Stimulated activated CD4-positive, alpha-beta T cell treated with anti-CD3 and anti-CD28 coated beads, Interleukin-12 subunit alpha, Interleukin-12 subunit beta, amount 100 ng/mL, for 4 hours (primary cell): ENCODE data around the gene AOPEP.
"Not testable (repeated sequence)": the region's sequence is repeated elsewhere in the genome, so short reads cannot be mapped to it uniquely, and the experiment has no call there.

ENCODE experiments used
- DNase-seq: peaks from one replicate; pipeline ENCODE4 v3.0.0-alpha.2; 2020

The AOPEP gene

DNA sequence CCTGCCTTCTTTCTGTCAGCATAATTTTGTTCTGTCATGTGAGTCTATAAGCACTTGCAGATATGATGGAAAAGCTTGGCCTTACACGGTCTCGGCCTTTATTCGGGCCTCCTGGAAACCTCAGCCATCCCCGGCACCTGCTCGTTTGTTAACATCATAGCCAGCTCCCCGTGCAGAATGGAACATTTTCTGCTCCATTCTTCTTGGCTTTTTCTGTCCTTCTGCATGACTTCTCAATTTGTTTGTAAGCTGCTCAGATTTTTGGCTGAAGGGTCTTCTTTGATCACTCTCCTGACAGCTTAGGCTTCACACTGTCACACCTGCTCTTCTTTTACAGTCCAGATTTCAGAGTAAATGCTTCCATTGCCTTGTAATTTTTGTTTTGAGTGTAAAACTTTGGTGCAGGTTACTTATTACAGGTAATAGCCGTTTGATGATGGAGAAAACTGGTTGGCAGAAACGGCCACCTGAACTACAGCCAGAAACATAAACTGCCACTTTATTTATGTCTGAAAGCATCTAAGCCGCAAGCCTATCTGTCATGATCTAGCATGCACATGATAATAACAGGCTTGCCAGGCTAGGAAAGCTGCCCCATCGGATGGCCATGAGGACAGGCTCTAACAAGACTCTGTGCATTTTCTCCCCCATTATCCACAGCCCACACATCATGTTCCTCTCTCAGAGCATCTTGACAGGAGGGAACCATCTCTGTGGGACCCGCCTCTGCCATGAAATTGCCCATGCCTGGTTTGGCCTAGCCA, 197.0 kb downstream of the AOPEP start:
- DNase-seq = no peak

DNA sequence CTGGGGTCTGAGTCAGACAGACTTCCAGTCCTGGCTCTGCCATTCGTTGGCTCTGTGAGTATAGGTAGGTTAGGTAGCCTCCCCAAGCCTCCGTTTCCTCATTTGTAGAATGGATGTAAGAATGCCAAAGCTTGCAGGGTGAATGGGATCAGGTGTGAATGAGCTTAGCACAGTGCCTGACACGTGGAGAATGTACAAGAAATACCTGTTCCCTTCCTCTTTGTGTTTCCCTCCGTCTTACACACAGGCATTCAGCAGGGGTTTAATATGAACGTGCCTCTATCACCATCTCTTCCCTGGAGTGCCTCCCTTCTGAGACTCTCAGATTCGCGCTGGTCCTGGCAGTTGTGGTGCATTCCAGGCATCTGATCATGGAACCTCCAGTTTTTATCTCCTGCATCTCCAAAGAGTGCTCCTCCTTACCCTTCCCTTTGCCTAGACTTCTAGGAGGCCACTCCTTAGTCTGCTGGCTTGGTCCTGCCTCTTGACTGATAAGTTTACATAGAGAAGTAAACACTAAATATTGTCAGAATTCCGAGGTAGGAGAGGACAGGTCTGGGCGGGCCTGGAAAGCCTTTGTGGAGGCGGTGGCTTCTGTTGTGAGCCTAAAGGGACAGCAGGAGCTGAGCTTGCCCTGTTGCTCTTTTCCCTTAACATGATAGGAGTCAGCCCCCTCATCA, 199.4 kb downstream of the AOPEP start:
- DNase-seq = no peak

DNA sequence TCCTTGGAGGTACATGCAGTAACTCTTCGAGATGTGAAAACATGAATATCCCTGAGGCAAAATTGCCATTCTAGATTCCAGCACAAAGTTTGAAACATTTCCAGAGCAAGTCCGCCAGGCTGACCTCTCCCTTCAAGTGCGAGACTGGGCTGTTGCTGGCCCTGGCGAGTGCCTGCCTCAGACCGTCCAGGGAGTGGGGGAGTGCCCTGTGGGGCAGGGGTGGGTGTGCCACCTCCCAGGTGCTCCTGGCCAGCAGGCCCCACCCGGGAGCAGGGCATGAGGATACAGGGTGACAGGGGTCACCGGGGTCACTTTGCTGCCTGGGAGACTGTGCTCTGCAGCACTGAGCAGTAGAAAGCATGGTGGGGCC, 199.9 kb downstream of the AOPEP start:
- no peak for DNase-seq

DNA sequence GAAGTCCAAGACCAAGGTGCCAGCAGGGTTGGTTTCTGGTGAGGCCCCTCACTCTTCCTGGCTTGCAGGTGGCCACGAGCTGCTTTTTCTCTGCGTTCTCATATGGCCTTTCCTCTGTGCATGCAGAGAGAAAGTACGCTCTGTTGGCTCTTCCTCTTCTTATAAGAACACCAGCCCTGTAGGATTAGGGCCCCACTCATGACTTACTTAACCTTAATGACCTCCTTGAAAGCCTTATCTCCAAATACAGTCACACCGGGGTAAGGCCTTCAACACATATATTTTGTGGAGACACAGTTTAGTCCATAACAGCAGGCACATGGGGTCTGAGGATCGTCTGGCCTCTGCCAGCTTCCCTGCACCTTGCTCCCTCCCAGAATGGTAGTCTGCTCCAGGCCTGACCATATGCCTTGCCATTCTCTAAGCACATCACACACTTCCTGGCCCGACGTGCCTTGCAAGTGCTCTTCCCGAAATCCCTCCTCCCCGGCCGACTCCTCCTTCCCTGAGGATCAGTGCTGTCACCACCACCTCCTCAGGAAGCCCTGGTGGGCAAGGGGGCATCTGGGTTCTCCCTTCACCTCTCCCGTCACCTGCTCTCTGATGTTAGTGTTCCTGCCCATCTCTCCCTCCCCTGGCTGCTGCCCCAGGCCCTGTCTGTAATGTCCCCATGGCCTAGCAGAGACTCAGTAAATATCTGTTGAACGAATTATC, 200.7 kb downstream of the AOPEP start:
- no peak for DNase-seq

DNA sequence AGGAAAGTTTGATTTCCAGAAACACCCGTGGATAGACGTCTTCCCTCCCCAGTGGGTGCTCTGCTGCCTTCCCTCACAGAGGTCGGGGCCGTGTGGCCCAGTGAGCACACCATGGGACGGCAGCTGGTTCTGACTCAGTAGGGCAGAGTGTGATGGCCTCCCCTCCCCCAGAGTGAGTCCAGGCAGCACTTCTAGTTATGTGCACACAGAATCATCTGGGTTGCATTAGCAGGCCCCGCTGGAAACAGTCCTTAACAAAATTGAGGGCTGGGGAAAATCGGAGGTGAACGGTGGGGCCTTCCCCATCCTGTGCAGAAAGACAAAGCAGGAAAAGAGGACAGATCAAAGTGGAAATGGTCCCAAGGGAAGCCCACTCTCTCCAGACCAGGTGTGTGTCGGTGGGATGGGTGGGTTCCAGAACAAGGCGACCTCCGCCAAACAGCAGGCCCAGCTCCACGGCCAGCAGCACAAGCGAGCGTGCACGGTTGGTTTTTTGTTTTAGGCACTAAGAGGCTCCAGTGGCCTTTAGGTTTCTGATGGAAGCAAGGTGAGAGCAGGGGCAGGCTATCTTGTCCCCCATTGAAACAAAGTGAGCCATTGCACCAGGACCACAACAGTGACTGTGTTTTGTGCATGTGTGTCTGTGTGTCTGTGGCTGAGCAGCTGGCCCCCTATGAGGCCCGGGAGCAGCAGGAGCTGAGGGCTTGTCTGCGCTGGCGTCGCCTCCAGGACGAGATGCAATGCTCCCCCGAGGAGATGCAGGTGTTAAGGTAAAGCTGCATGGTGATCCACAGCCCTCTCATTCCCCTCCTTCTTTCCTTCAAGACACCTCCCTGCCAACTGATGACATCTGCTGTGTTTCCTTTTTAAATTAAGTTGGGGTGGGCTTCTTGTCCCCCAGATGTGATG, 201.5 kb downstream of the AOPEP start:
- no peak for DNase-seq

DNA sequence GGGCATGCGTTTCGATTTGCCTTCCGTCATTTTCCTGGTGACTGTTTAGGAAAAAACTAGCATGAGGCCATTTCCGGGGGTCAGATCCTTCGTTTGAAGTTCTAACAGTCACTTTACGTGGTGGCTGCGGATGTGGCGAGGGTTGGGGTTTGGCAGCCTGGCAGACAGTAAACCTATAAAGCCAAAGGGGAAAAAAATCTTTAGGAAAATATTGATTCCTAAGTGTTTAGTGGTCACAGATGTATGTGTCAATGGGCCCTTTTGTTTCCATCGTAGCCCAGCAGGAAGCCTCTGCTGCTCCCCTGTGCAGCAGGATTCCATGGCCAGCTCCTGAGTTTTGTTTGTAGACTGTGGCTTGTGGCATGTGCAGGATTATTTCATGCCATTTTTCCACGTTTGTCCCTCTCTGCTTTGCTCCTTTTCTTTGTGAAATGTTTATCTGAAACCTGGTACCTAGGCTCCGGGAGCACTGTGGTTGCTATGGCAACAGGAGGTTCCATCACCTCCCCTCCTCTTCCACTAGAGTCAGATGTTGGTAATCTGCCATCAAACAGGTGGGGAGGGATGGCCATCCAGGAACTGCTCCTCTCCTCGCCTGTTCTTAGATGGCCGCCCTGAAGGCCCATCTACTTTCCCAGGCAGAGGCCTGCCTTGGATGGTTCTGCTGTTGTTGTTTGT, 202.3 kb downstream of the AOPEP start:
- DNase-seq = no peak

DNA sequence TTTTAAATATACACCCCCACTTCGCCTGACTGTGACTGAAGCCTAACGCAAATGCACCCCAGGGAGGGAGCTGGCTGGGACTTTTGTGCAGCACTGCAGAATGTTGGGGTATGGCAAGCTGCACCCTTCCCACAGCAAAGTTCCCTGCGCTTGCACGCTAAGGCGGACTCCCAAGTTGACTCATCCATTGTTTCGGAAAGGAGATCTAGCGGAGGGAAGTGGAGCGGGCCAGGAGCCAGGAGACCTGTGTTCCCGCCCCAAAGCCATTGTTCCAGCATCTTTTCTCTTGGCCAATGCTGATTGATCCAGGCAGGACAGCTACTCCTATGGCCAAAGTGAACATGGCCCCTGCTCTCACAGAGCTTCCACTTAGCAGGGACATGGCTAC, 202.9 kb downstream of the AOPEP start:
- DNase-seq = no peak

DNA sequence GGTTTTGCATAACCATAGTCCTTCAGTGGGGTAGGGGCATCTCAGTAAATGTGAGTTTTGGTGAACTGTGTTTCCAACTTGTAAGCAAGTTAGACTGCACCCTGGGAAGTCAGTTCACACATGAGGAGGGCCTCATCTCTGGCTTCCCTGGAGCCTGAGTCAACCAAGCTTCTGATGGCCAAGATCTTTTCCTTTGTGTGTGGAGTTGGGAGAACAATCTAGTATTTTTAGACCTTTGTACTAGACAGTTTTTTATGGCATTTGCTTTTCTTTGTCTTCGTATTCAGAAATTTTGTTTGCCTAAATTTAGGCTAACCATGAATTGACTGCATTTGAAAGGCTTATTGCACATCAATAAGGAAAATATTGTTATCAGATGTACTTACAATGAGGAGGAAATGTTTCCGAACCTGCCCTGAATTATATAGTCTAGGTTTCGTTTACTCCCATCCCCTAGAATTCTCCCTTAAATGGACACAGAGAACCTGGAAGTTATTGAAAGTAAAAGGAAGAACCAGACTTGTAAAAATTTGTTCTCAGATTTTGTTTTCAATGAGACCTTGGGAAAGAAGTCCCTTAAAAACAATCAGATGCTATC, 204.6 kb downstream of the AOPEP start:
- DNase-seq = no peak

DNA sequence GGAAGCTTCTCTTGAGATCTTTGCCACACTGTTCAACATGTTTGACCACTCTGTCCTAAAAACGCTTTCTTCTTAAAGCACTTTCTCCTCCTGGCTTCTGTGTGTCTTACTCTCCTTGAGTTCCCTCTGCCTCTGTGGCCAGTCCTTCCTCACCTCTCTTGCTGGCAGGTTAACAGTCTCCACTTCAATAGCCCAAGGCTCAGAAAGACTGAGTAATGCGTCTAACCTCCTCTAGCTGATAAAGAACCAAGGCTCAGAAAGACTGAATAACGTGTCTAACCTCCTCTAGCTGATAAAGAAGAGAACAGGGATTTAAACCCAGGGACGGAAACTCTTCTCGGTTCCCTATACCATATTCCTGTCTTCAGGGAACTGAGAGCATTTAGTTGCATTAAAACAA, 205.2 kb downstream of the AOPEP start:
- no peak for DNase-seq

DNA sequence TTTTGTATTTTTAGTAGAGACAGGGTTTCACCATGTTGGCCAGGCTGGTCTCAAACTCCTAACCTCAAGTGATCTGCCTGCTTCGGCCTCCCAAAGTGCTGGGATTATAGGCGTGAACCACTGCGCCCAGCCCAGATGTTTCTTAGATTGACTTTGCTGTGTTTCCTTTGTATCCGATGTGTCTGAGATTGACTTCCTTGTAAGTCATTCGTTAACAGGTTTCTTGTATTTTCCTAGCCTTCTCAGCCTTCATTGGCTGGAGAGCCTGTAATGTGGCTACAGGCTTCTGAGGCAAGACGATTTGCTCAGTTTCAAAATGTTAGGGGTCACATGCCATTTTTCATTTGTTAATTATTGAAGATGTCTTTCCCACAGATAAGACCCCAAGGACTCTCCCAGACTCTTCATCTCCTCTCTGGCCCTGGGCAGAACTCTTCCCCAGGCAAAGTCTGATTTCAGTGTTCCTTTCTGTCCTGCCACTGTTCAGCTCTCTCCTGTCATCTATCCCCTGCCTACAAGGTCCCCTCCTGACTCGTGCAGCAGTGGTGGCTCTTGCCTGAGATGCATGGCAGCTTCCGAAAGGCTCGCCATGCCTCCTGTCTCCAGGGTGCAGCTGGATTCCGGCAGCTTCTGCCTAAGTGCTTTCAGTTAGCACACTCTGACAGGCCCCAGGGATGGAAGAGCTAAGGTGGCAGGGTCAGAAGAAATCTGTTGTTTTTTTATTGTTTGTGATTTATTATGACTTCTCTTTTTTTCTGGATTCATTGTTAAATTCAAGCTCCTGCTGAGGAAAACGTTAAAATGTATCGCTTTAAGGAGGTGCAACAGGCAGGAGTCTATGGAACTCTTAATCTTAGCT, 206.4 kb downstream of the AOPEP start:
- no peak for DNase-seq

DNA sequence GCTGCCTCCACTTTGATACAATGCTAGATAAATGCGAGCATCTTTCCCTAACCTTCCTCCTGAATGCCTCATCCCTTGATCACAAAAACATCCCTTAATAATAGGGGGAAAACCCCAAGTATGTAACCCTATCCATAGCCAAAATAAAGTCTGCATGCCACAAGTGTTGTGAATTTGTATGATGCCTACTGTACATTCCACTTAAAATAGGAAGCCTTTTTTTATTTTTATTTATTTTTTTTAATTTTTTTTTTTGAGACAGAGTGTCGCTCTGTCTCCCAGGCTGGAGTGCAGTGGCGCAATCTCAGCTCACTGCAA, 207.0 kb downstream of the AOPEP start:
- DNase-seq = no peak

DNA sequence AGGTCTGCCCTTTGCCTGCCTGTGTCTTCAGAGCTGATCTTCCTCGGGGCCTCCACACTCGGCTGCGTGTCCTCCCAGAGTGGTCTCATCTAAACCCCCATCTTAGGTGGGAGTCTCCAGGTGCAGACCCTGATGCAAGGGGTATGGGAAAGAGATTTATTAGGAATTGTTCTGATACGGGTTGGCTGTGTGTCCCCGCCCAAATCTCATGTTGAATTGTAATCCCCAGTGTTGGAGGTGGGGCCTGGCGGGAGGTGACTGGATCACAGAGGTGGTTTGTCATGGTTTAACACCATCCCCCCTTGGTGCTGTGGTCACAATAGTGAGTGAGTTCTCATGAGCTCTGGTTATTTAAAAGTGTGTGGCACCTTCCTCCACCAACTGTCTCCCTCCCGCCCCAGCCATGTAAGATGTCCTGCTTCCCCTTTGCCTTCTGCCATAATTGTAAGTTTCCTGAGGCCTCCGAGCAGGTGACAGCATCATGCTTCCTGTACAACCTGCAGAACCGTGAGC, 208.4 kb downstream of the AOPEP start:
- no peak for DNase-seq

DNA sequence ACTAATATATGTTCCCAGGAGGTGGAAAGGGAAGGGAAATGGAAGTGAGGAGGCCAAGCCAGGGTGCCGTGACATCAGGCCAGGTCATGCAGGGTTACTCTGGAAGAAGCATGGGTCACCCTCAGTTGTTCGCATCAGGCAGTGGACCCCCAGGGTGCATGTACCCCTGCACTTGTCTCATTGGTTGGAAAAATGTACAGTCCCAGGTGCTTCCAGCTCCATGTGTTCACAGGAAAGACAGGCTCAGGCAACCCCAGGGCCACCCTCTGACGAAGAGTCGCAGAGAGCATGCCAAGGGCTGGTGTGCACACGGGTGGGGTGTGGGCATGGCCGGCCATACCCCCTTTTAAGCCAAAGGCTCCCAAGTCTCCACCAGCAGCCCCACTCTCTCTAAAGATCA, 208.9 kb downstream of the AOPEP start:
- no peak for DNase-seq

DNA sequence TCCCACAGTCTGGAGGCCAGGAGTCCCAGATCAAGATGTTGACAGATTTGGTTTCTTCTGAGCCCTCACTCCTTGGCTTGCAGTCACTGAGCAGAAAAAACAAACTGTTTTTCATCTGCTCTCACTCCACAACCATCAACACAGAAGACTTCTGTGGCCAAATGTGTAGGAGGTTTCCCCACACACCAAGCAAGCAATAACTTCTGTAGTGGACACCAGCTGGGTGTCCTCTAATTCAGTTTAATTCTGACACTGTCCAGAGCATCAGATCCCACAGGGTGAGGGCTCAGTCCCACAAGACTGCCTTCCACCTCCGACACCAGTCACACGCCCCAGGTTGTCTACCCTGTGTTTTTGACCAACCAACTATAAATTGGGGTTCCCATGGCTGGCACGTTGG, 209.9 kb downstream of the AOPEP start:
- no peak for DNase-seq

DNA sequence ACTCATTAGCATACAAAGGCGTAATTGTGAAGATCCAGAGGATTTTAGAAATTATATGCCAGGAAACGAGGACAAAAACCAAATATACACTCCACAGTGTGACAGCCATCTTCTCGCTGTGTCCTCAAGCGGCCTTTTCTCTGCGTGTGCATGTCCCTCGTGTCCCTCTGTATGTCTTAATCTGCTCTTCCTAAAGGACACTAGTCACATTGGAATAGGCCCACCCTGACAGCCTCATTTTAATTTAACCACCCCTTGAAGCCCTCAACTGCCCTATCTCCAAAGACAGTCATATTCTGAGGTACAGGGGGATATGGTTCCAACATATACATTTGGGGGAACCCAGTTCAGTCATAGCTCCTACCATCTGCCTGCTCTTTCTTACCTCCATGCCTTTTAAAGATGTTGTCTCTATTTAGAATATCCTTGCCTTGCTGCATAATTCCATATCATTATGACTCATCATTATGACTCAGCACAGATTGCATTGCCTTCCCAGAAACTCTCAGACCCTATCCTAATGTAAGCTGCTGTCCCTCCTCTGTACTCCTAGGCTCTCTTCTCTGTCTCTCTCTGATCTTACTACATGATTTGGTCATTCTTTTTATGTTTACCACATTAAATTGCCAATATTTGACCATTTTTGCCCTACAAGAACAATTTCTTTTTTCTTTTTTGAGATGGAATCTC, 210.9 kb downstream of the AOPEP start:
- DNase-seq = no peak

DNA sequence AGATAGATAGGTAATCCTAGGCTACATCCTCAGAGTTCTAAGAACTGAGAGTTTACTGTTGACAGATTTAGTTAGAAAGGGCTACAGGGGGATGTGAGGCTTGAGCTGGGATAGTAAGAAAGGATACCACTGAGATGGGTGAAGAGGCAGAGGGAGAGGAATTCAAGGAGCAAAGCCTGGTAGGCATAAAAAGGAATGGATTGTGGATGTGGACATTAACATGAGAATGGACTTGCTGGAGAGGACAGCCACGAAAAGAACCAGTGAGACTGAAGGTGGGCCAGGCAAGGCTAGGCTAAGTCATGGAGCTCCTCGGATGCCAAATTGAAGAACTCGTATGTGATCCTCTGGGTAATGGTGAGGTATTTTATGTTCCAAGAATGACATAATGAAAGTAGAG, 211.9 kb downstream of the AOPEP start:
- no peak for DNase-seq

DNA sequence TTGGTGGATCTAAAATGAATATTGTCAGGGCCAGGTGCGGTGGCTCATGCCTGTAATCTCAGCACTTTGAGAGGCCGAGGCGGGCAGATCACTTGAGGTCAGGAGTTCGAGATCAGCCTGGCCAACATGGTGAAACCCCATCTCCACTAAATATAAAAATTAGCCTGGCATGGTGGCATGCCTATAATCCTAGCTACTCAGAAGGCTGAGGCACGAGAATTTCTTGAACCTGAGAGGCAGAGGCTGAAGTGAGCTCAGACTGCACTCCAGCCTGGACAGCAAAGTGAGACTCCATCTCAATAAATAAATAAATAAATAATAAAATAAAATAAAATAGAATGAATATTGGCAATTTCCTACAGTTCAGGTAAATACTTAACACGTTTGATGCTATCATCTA, 213.8 kb downstream of the AOPEP start:
- not testable (repeated sequence) for DNase-seq

DNA sequence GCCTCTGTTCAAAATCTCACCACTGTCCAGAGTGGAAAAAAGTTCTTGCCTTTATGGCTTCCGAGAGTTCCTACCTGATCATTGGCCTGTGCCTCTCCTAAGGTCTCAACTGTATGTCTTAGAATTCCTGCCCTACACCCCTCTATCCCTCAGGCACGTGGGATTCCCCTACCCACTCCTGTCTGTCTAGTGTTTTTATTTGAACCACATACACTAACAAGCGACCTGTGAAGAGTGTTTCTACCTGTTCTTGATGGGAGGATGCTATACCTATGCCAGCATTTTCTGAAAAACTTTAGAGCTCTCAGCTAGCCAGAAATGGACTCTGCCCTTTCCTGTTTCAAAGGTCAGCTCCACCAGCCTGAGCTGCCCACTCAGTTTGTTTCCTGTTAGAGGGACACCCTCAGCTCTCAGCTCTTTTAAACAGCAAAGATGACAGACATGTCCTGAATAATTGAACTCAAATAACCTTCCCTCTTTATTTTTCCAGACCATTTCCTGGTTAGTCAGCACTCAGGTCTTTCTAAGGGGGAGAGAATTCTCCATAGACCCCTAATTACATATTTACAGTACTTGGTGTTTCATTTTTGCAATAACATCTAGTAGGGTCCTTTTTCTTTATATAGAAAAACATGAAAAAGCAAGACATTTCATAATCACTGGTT, 214.8 kb downstream of the AOPEP start:
- no peak for DNase-seq

DNA sequence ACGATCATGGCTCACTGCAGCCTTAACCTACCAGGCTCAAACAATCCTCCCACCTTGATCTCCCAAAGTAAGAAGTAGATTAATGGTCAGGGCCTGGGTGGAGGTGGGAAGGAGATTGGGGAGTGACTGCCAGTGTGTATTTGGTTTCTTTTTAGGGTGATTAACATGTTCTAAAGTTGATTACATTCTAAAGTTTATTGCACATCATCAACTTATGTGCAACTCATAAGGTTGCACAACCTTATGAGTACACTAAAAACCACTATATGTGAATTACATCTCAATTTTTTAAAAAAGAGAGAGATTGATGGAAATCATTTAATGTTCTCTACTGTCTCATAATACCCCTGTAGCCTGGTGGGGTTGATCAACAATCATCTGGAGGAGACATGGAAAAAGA, 218.1 kb downstream of the AOPEP start:
- no peak for DNase-seq
